Fibroblast of lung (primary cell): ENCODE measurements around the gene DLK1. TPM values are rescaled to one million over a fixed set of nuclear protein-coding genes. Genes with fewer than 3 reads are reported as not detected.
A peak's percentile ranks its signal among the peaks of the same experiment; 100 is the strongest.

Source experiments
- DNase-seq, 2 donors: peaks; one replicate each; pipeline versions ENCODE4 v3.0.0 to v3.0.0-alpha.2; 2010; ENCODE audit warnings: low read depth in 2 of 2
- H2AFZ ChIP-seq: 2 replicates; pipeline ENCODE4 v1.5.1; 2012; ENCODE audit warnings: low read length, control low read depth, inconsistent platforms
- H3K27ac ChIP-seq: 2 replicates; pipeline ENCODE4 v1.5.1; 2011; ENCODE audit warnings: low read length, control low read depth; ENCODE audit not compliant: insufficient read depth
- H3K27me3 ChIP-seq: 2 replicates; pipeline ENCODE4 v1.5.1; 2011; ENCODE audit warnings: mild to moderate bottlenecking, low read length; ENCODE audit not compliant: control insufficient read depth, insufficient read depth
- H3K36me3 ChIP-seq: 2 replicates; pipeline ENCODE4 v1.5.1; 2011; ENCODE audit warnings: low read length; ENCODE audit not compliant: control insufficient read depth, insufficient read depth
- H3K4me1 ChIP-seq: 2 replicates; pipeline ENCODE4 v1.5.1; 2011; ENCODE audit warnings: low read length; ENCODE audit not compliant: control insufficient read depth, insufficient read depth; ENCODE audit errors: extremely low read depth
- H3K4me2 ChIP-seq: 2 replicates; pipeline ENCODE4 v1.5.1; 2011; ENCODE audit warnings: low read length, control low read depth; ENCODE audit not compliant: insufficient read depth; ENCODE audit errors: extremely low read depth
- H3K4me3 ChIP-seq, 4 experiments: fragments of 200-600 bp in 1 of 4; sonication (generic) in 1 of 4; replicated peaks in 1 of 4; 2 replicates each; pipeline ENCODE4 v1.5.1; 2011 to 2016; ENCODE audit warnings: low read length in 4 of 4, low read depth in 3 of 4, mild to moderate bottlenecking in 3 of 4, control low read depth in 2 of 4, inconsistent platforms in 1 of 4, mixed read lengths in 1 of 4; ENCODE audit not compliant: insufficient read depth in 1 of 4; ENCODE audit errors: control extremely low read depth in 1 of 4
- H3K79me2 ChIP-seq: 2 replicates; pipeline ENCODE4 v1.5.1; 2012; ENCODE audit warnings: mild to moderate bottlenecking, low read length, inconsistent platforms; ENCODE audit not compliant: control insufficient read depth, insufficient read depth
- H3K9ac ChIP-seq: 2 replicates; pipeline ENCODE4 v1.5.1; 2011; ENCODE audit warnings: mild to moderate bottlenecking, low read length, control low read depth; ENCODE audit not compliant: insufficient read depth
- H3K9me3 ChIP-seq: 2 replicates; pipeline ENCODE4 v1.5.1; 2012; ENCODE audit warnings: low read depth, low read length; ENCODE audit not compliant: control insufficient read depth, insufficient read depth
- H4K20me1 ChIP-seq: 2 replicates; pipeline ENCODE4 v1.5.1; 2011; ENCODE audit warnings: low read length; ENCODE audit not compliant: control insufficient read depth, insufficient read depth; ENCODE audit errors: extremely low read depth
- EZH2 ChIP-seq: IDR thresholded peaks from 2 replicates; pipeline ENCODE4 v1.5.1; 2012; ENCODE audit warnings: low read length, control low read depth, mild to moderate bottlenecking; ENCODE audit errors: missing control alignments
- polyA plus RNA-seq, 2 donors: library from polyadenylated mRNA; depleted of rRNA in 1 of 2; stranded (reverse) in 1 of 2; unstranded in 1 of 2; fragments of >200 nt; gene quantifications; 2 replicates each; pipeline ENCODE4 v1.2.1, GENCODE V29; 2011 to 2012; ENCODE audit warnings: missing spikeins in 1 of 2
- total RNA-seq: library from RNA; depleted of rRNA; stranded (reverse); fragments of >200 nt; gene quantifications from 2 replicates; pipeline ENCODE4 v1.2.1, GENCODE V29; 2014
- TF ChIP-seq, protein P1 (sequence below), 2 donors: IDR thresholded peaks in 1 of 2; conservative IDR thresholded peaks in 1 of 2; 1 replicate in 1 of 2; 2 replicates in 1 of 2; pipeline ENCODE4 v1.5.1; 2011 to 2012; ENCODE audit warnings: low read length in 2 of 2, control low read depth in 1 of 2, inconsistent platforms in 1 of 2, low read depth in 1 of 2, mild to moderate bottlenecking in 1 of 2

The DLK1 gene
- total and polyA plus RNA-seq, 2 donors (not counting 1 experiment from before 2014, with no cell fraction given) = not detected

- Histone ChIP-seq H3K27me3 (peaks cover 3% of the 10 kb centered on the region), H3K9ac (no peak overlapping the region), H3K36me3 (no peaks in the 10 kb centered on the region)
Observed at GRCh38 chr14:100719976-100720520, 6.6 kb upstream of the DLK1 start.

GRCh38 chr14:100721568-100721967 is 5.1 kb upstream of the DLK1 start:
- no peaks in the 10 kb centered on the region for H3K79me2 ChIP-seq
- peaks cover 14% of the 10 kb centered on the region for H3K27me3 ChIP-seq
- H3K27ac ChIP-seq = no peak overlapping the region
- H3K9me3 ChIP-seq = no peaks in the 10 kb centered on the region
- H4K20me1 ChIP-seq = no peaks in the 10 kb centered on the region
- no peak overlapping the region for H2AFZ ChIP-seq
- no peak overlapping the region for H3K4me2 ChIP-seq
- H3K4me3 ChIP-seq = no peak overlapping the region
- no peaks in the 10 kb centered on the region for H3K4me1 ChIP-seq
- H3K36me3 ChIP-seq = no peaks in the 10 kb centered on the region
- no peak for TF ChIP-seq EZH2
- TF ChIP-seq, protein P1, sequence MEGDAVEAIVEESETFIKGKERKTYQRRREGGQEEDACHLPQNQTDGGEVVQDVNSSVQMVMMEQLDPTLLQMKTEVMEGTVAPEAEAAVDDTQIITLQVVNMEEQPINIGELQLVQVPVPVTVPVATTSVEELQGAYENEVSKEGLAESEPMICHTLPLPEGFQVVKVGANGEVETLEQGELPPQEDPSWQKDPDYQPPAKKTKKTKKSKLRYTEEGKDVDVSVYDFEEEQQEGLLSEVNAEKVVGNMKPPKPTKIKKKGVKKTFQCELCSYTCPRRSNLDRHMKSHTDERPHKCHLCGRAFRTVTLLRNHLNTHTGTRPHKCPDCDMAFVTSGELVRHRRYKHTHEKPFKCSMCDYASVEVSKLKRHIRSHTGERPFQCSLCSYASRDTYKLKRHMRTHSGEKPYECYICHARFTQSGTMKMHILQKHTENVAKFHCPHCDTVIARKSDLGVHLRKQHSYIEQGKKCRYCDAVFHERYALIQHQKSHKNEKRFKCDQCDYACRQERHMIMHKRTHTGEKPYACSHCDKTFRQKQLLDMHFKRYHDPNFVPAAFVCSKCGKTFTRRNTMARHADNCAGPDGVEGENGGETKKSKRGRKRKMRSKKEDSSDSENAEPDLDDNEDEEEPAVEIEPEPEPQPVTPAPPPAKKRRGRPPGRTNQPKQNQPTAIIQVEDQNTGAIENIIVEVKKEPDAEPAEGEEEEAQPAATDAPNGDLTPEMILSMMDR (conservative IDR thresholded peaks at IDR 0.05 in 1 of 2, IDR thresholded peaks at IDR 0.05 in 1 of 2; ENCODE audit: low read depth in 1 of 2, low read length in 2 of 2) = no peak
- no peak overlapping the region for H3K9ac ChIP-seq
- peak in 1 of 2 donors; percentile 44 for DNase-seq

More at GRCh38 chr14:100719976-100720520, 6.6 kb upstream of the DLK1 start:
- Histone ChIP-seq H2AFZ (no peak overlapping the region), H4K20me1 (no peaks in the 10 kb centered on the region), H3K9me3 (no peaks in the 10 kb centered on the region), H3K4me1 (no peaks in the 10 kb centered on the region), H3K27ac (no peak overlapping the region), H3K4me2 (no peak overlapping the region), H3K4me3 (no peak overlapping the region), H3K79me2 (no peaks in the 10 kb centered on the region)
- TF ChIP-seq, protein P1 (conservative IDR thresholded peaks at IDR 0.05 in 1 of 2, IDR thresholded peaks at IDR 0.05 in 1 of 2; ENCODE audit: low read depth in 1 of 2, low read length in 2 of 2) = no peak
- TF ChIP-seq EZH2 = no peak
- DNase-seq = no peak

DNA sequence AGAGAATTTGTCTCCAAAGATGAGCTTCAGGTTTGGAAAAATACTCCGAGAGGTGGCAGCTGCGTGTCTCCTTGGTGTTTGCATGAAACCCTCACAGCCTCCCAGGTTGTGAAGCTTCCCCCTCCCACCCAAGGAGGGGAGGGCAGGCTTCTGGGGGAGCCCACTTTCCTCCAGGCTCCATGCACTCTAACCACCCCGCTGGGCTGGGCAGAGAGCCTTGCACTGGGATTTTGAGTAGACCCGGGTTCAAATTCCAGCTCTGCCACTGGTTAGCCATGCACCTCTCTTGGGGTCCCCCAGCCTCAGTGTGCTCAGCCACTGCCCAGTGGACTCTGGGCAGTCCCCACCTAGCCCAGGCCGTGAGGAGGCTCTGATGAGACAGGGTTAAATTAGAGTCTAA is 4.3 kb upstream of the DLK1 start:
- DNase-seq = no peak
- Histone ChIP-seq H2AFZ (no peak overlapping the region), H3K9me3 (no peaks in the 10 kb centered on the region), H3K4me3 (no peak overlapping the region), H3K79me2 (no peaks in the 10 kb centered on the region), H3K27ac (no peak overlapping the region), H3K36me3 (no peaks in the 10 kb centered on the region), H4K20me1 (no peaks in the 10 kb centered on the region), H3K4me2 (no peak overlapping the region), H3K9ac (no peak overlapping the region), H3K4me1 (no peaks in the 10 kb centered on the region), H3K27me3 (peaks cover 17% of the 10 kb centered on the region)
- TF ChIP-seq EZH2 = no peak
- TF ChIP-seq, protein P1 (conservative IDR thresholded peaks at IDR 0.05 in 1 of 2, IDR thresholded peaks at IDR 0.05 in 1 of 2; ENCODE audit: low read depth in 1 of 2, low read length in 2 of 2) = no peak
